GM19438 (cell line): ENCODE data around the gene ENAH.
A peak's percentile ranks its signal among the peaks of the same experiment; 100 is the strongest.

ENCODE experiments used
- ATAC-seq: cut with Tn5 transposase; IDR thresholded peaks from one replicate; pipeline ENCODE4 v1.9.1; 2021; ENCODE audit warnings: low read depth; ENCODE audit not compliant: unreplicated experiment

ENAH gene

DNA sequence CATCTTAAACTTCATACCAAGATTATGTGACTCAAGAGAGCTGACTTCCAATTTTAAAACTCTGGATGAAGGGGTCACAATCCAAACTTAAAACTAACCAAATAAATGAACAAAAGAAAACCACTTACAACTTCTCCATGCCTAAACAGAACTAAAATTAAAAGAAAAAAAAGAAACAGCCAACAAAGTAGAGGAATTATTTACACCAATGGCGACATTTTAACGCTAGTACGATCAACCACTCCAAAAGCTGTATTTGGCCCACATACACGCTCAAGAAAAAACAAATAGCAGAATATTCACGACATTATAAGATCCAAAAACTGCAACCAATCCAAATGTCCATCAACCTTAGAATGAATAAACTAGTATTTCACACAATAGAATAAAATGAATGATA, 42.4 kb downstream of the ENAH start:
- ATAC-seq, result no peak

DNA sequence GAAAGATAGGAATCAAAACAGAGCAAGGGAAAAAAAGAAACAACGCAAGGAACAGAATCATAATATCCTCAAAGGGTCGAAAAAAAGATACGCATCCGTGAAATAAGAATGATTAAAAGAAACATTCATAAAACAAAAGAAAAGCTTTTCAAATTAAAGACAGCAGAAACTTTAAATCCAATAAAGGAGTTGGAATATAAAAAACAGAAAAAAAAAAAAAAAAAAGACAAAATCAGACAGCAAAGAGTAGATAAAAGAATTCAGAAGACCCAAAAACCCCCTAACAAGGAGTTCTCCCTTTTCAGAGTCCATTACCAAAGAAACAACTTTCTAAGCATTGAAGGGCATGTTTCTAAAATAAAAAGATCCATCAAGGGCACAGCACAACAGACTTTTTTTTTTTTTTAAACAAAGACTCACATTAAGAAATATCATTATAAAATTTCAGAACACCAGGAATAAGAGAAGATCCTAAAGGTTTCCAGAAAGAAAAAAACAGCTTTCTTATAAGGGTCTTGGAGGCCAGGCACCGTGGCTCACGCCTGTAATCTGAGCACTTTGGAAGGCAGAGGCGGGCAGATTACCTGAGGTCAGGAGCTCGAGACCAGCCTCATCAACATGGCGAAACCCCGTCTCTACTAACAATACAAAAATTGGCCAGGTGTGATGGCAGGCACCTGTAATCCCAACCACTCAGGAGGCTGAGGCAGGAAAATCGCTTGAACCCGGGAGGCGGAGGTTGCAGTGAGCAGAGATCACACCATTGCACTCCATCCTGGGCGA, 44.7 kb downstream of the ENAH start:
- ATAC-seq, result no peak

DNA sequence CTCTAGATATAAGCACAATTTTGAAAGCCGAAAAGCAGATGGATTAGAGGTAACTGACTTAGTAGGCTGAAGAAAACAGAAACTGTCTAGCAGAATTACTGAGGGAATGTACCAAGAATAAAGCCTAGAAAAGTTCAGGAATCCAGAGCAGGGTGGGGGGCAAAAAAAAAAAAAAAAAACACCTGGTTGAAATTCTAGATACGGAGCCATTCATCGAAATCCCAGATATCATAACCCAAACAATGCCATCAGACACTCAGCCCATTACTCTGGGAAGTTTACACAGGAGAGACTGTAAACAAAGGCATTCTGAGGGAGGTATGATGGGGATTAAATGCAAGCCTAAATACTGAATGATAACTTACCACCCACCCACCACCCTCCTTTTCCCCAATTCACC, 45.6 kb downstream of the ENAH start:
- ATAC-seq, result no peak

DNA sequence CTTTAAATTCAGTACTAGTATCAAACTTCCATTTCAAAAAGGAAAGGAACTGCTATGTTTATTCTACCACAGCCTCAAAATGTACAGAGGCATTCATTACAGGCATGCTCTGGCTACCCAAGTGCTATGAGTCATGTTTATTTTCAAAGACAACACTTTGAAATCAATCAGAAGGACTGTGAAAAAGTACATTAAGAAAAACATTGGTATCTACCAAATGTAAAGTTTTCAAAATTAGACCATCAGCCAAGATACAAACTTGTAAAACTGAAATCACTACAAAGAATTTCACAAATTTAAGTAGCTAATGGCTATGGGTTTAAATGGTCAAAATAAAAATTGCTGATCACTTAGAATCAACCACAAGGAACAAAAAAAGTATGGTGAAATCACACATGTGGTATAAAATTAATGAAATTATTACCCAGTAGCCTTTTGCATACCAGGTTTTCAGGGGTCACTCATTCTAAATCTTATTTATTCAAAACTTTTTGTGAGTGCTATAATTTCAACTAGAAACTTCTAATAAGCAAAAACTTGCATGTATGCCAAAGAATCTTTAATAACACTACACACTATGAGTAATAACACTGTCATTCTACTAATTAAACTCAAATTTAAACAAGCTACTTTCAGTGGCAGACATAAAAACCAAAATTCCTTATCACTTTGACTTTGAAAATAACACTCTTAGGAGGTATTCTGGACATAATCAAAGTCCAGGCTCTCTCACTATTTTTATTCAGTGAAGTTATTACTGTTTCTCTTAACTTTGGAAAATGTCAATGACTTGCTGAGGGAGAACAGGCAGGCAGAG, 49.2 kb downstream of the ENAH start:
- no peak for ATAC-seq

DNA sequence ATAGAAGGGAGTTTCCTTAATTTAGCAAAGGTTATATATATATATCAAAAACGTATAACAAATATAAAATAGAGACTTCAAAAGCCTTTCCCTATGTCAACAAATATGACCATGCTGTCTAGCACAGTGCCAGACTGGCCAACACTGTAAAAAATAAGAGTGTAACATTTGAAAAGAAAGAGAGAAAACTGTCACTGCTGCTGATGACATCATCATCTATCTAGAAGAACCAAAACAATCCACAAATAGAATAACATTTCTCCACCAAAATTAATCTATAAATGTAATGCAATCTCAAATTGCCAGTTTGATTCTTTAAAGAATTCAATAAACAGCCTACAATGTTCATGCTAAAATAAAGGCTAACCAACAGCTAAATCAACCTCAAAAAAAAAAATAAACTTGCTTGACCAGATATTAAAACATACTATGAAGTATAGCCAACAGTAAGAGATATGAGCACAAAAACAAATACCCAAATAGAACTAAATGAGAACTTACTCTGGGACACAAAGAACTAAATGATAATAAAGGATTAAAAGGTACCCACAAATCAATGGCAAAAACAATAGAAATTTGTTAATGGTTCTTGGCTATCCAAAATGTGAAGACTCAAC, 50.2 kb downstream of the ENAH start:
- ATAC-seq, result no peak

DNA sequence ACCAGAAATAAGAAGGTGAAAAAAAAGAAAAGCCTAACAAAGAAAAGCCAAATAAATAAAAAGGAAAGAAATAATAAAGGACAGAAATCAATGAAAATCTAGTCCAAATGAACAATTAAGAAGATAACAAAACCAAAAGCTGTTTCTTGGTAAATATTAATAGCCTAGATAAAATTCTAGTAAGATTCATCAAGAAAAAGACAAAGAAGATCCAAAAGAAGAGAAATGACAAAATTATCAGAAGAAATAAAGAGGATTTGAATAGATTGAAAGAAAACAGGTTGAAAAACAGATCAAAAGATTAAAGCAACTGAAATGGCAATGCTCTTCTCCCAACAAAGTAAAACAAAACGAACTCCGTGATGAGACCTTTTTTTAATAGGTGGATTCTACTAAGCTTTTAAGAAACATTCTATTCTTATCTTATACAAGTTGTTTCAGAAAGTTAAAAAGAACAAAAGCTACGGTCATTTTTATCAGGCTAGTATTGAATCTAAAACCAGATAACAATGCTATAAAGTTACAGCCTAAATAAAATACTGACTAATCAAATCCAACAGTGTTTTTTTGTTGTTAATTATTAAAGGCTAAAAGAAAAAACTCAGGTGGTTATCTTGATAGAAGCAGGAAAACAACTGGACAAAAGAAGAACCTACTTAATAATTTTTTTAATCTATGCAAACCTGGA, 50.9 kb downstream of the ENAH start:
- ATAC-seq, result no peak

DNA sequence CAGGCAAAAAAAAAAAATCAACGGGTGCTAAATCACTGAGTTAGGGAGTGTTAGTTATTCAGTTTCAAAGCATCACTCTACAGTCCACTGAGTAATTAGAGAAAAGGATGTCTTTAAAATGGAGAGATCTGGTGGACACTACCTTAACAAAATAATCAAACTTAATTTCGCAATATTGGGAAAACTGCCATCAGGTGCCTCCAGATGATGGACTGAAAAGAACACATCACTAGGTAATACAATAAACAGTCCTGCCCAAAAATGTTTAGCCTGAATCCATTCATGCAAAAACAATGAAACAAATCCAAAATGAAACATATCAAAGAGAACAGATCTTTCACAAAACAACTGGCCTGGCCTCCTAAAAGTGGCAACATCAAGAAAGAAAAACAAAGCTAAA, 54.1 kb downstream of the ENAH start:
- no peak for ATAC-seq

DNA sequence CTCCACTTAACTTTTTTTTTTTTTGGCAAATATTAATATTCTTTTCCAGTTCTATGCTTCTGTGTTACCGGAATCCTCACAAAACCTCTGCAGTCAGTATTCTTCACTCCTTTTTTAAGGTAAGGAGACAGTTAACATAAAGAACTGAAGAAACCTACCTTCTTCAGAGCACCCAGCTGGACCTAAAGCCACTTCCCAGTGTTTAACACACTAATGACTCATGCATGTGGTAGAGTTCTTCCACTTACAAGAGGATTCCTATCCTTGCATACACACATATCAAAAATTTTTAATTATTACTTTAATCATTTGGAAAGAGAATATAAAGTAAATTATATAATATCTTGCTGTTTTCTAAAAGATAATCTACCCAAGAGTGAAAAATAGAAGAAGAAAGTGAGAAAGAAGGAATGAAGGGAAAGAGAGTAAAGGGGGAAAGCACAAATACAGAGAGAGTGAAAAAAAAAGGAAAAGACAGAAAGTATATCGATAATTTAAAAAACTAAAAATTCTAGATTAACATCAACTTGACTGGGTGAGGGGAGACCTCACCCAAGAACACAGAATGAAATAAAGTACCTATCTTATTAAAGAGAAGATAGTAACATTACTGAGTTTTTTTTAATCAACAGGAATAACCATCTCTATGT, 54.9 kb downstream of the ENAH start:
- ATAC-seq, result no peak

DNA sequence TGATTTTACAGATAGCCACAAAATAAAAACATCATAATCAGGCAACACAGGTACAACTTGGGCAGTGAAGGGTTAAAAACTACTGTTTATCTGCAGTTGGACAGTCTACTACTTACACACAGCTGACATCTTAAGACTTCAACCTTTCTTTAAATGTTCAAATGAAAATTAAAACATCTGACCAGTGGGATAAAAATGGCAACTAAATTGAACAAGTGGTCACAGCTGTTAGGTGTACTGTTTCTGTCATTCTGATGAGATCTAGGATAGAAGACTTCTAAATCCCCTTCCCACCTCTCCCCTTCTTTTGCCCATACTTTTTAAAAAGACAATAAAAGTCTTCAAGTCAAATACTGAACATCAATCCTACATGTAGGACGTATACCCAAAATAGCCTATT, 56.2 kb downstream of the ENAH start:
- ATAC-seq, result no peak

DNA sequence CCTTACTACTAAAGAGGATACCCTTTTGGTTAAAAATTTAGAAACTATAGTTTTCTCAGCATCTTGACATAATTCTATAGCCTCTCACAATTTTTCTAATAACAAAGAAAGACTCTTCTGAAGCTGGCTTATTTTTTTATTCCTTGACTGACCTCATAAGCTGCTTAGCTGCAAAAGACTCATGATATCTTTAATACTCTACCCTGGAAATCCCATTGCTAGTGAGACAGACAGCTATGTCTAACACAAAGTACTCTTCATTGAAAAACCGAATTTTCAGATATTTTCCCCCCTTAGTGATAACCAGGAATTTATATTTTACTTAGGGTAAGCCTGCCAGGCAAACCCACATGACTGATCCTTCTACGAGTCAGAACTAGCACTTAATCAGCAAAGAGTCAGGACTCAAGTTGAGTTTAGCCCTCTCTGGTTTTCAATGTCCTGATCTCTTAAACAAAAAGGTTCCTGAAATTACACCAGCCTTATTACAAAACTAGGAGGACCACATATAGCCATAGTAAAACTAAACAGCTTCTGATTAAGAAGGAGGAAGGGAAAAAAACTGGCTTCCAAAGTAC, 56.9 kb downstream of the ENAH start:
- ATAC-seq, result no peak

DNA sequence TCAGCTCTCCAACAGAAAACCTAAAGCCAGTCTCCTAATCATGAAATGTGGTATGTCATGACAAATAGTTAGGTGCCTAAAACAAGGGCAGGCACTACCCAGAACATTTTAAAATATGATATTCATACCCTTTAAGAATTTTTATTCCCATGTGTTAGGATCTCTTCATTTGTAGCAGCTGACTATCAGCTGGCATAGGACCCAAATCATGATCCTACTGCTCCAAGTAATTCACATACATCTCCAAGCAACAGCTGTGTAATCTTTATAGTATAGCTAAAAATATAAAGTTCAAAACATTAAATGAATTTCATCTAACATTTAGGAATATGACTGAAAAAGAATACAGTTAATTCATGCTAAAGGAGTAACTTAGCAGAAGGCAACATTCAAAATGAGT, 57.5 kb downstream of the ENAH start:
- ATAC-seq, result no peak

DNA sequence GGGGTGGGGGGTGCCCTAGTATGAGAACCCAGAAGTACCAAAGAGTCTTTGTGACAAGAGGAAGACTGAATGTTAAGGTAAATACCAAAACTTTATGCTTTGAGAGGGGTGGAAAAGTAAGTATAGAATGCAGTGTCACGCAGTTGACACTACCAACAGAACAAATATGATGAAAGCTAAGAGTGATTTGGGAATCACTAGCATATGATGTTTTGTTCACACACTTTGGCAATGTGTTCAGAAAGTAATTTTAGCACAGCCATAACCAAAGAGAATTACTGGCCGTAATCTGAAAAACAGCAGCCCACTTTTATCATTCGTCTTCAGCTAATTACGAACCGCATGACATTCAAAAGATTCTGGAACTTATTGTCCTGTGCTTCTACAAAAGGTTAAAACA, 59.5 kb downstream of the ENAH start:
- no peak for ATAC-seq

DNA sequence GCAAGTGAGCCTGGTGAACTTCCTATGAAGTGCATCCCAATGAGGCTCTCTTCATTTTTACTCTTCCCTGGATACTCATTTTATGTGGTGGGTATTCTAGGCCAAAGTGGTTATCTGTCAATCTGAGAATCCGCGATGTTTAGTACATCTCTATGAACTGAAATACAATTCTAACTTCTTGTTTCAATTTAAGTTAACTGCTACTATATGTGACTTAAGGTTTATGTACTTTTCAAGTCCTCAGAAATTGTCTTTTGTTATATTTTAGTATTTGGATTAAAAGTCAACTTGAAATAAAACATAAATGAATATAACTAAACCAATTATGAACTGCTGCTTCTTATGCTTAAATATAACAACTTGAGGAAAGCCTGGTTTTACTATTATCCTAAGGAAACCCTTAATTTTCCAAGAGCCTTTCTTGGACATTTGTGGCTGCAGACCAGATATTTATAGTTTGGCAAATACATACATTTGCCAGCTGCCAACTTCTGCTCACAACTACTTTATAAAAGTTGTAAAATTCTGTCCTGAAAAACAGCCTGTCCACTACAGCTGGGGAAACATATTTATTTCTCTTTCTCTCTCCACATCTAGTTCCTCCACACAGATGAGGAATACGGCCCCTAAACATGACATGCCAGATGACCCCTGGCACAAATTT, 60.4 kb downstream of the ENAH start:
- ATAC-seq, result no peak

DNA sequence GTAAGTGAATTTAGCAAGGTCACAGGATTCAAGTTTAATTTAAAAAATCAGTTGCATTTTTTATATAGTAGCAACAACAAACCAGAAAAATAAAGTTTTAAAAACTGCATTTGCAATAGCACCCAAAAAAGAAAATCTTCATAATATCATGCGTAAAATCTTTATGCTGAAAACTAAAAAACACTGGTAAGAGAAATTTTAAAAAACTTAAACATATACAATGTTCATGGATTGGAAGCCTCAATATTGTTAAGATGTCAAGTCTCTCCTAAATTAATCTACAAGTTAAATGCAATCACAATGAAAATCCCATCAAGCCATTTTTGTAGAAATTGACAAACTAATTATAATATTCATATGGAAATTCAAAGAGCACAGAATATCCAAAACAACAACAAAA, 65.6 kb downstream of the ENAH start:
- ATAC-seq, result no peak

DNA sequence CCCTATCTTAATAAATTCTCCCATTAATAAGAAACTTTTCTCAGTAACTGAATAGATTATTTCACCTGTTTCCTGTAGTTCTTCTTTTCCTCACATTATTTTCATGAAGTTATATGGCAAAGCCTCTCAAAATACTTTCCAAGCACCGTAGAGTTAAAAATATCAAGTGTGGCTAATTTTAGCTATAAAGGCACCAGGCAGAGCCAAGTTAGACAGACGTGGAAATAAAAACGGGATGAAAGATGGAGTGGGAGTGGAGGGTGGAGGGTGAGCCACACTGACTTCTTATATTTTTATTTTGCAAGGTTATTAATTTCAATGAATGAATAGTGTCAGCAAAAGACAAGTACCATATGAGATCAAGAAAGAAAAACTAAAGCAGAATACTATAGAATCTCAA, 71.7 kb downstream of the ENAH start:
- no peak for ATAC-seq

DNA sequence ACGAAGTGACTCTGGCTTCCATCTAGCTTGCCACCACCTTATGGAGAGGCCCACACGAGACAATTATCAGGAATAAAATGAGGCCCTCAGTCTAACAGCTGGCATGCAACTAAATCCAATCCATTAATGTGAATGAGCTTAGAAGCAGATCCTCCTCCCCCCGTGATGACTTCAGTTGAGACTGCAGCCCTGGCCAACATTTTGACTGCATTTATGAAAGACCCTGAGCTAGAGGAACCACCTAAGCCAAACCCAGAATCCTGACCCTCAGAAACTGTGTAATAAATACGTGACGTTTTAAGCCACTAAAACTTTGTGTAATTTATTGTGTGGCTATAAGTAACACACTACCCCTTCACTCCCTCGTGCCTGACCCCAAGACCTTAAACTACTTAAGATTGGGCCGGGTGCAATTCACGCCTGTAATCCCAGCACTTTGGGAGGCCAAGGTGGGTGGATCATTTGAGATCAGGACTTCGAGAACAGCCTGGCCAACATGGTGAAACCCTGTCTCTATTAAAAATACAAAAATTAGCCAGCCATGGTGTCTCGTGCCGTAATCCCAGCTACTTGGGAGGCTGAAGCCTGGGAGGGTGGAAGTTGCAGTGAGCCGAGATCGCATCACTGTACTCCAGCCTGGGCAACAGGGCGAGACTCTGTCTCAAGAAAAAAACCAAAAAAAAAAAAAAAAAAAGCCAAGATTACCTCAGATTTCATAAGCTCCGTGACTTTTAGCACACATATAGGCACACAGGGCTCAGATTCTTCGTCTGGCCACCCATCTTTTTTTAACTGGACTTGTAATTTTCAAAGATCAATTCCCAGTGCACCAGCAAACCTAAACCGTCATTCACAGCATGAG, 72.5 kb downstream of the ENAH start:
- no peak for ATAC-seq

DNA sequence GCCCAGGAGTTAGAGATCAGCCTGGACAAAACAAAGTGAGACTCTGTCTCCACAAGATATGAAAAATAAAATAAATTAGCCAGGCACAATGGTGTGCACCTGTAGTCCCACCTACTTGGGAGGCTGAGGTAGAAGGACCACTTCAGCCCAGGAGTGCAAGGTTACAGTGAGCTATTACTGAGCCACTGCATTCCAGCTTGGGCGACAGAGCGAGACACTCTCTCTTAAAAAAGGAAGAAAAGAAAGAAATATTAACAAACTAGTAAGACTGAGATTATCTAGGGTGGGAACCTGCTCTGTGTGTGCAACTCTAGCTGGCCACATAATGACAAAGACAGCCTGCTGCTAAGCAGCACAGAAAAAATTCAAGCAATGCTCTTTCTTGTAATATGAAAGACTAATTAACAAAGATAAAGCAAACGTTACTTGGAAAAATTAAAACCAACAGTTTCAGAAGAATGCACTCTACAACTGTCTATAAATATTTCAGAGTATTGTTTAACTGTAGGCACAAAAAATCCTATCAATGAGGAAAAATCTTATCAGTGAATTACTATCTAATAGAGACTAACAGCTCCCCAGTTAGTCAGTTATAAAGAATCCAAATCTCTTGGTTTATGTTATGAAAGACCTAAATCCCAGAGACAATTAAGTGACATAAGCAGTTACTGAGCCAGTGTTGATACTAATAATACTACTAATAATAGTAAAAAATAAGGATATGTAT, 74.5 kb downstream of the ENAH start:
- ATAC-seq, result peak; percentile 66

DNA sequence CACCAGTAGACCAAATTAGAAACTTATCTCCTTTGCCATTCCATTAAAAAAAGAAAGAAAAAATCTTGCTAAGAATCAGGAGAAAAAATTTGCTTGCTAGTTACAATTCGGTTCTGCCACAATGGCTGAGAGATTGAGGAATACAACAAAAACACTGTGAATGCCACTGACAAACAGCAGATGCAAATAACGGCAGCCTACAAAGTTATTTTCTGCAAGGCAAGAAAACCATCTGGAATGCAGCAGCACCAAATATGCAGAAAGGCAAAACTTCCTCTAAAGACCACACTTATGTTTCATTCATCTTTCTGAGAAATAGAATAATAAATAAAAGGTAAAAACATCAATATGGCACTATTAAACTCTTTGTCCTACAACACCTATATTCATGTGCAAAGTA, 75.7 kb downstream of the ENAH start:
- ATAC-seq, result no peak
